Esophagus muscularis mucosa (tissue), 4 donors: Measurements from ENCODE around the gene GSX2. TPM values are rescaled to one million over a fixed set of nuclear protein-coding genes. Genes with fewer than 3 reads are reported as not detected.

Experiments used
- DNase-seq: peaks from one replicate; pipeline ENCODE4 v3.0.0-alpha.2; 2017; ENCODE audit errors: extremely low spot score
- H3K27ac ChIP-seq, 4 donors: fragments of 200-600 bp; sonication (generic); replicated peaks in 1 of 4; 1 replicate in 3 of 4; 2 replicates in 1 of 4; pipeline ENCODE4 v1.5.1; 2016 to 2019; ENCODE audit warnings: mild to moderate bottlenecking in 1 of 4
- H3K27me3 ChIP-seq, 4 donors: fragments of 200-600 bp; sonication (generic); one replicate each; pipeline versions ENCODE4 v1.5.1 to v1.6.0; 2016 to 2019
- H3K36me3 ChIP-seq, 4 donors: fragments of 200-600 bp; sonication (generic); one replicate each; pipeline ENCODE4 v1.5.1; 2016 to 2019
- H3K4me1 ChIP-seq, 4 donors: fragments of 200-600 bp; sonication (generic); one replicate each; pipeline ENCODE4 v1.5.1; 2016 to 2019
- H3K4me3 ChIP-seq, 4 donors: fragments of 200-600 bp; sonication (generic); 1 replicate in 2 of 4; 2 replicates in 2 of 4; pipeline ENCODE4 v1.5.1; 2016 to 2019; ENCODE audit warnings: mild to moderate bottlenecking in 4 of 4, moderate library complexity in 1 of 4
- H3K9me3 ChIP-seq, 4 donors: fragments of 200-600 bp; sonication (generic); 1 replicate in 3 of 4; 2 replicates in 1 of 4; pipeline ENCODE4 v1.5.1; 2016 to 2019
- EP300 ChIP-seq: sonication (generic); formaldehyde crosslinking; IDR thresholded peaks from one replicate; pipeline ENCODE4 v1.6.1; 2017; ENCODE audit warnings: antibody characterized with exemption
- POLR2A ChIP-seq: fragments of 450-650 bp; IDR thresholded peaks from one replicate; pipeline ENCODE4 v1.6.1; 2017; ENCODE audit warnings: antibody characterized with exemption, moderate library complexity, mild to moderate bottlenecking, low read depth
- POLR2AphosphoS5 ChIP-seq, 2 donors: sonication (generic); formaldehyde crosslinking; IDR thresholded peaks; one replicate each; pipeline ENCODE4 v1.6.1; 2017; ENCODE audit warnings: antibody characterized with exemption in 2 of 2
- WGBS: methylation state at CpG from one replicate; pipeline ENCODE4 v1.1.5; 2018; 5-methylcytosine and 5-hydroxymethylcytosine counted together
- intact Hi-C: fragments of 100-400 bp; cut with DNase I; formaldehyde crosslinking; loops from one replicate; pipeline ENCODE4 v1.15.1; 2023
- total RNA-seq, 4 donors: library from RNA; depleted of rRNA; stranded (reverse); fragments of >200 nt; gene quantifications; one replicate each; pipeline versions ENCODE4 v1.1.0 to v1.2.1, GENCODE V29; 2016
- TF ChIP-seq, protein P1 (sequence below), 3 experiments: fragments of 200-600 bp in 2 of 3; fragments of 450-650 bp in 1 of 3; sonication (generic) in 2 of 3; IDR thresholded peaks; one replicate each; pipeline ENCODE4 v1.5.1; 2017 to 2019; ENCODE audit warnings: antibody characterized with exemption in 3 of 3, mild to moderate bottlenecking in 2 of 3, moderate library complexity in 1 of 3

GSX2 gene
- total RNA-seq, 4 donors from 2014 or later: not detected

GRCh38 chr4:54100595-54101189 lies 729 bp downstream of the GSX2 start:
- TF ChIP-seq EP300: no peak
- TF ChIP-seq, protein P1, sequence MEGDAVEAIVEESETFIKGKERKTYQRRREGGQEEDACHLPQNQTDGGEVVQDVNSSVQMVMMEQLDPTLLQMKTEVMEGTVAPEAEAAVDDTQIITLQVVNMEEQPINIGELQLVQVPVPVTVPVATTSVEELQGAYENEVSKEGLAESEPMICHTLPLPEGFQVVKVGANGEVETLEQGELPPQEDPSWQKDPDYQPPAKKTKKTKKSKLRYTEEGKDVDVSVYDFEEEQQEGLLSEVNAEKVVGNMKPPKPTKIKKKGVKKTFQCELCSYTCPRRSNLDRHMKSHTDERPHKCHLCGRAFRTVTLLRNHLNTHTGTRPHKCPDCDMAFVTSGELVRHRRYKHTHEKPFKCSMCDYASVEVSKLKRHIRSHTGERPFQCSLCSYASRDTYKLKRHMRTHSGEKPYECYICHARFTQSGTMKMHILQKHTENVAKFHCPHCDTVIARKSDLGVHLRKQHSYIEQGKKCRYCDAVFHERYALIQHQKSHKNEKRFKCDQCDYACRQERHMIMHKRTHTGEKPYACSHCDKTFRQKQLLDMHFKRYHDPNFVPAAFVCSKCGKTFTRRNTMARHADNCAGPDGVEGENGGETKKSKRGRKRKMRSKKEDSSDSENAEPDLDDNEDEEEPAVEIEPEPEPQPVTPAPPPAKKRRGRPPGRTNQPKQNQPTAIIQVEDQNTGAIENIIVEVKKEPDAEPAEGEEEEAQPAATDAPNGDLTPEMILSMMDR (IDR thresholded peaks at IDR 0.05): no peak
- no peak for TF ChIP-seq POLR2A
- TF ChIP-seq POLR2AphosphoS5 (IDR thresholded peaks at IDR 0.05): no peak
- H3K9me3 ChIP-seq: no peaks in the 10 kb centered on the region
- peaks cover 0 to 100% (median 69%) of the 10 kb centered on the region in 4 donors for H3K27me3 ChIP-seq
- H3K27ac ChIP-seq: no peak overlapping the region
- WGBS: 2% methylated on average over 28 of the region's 46 CpGs
- peaks cover 15 to 41% (median 41%) of the 10 kb centered on the region in 4 donors for H3K4me1 ChIP-seq
- peak overlapping the region; percentile 38 to 54 (median 44) for H3K4me3 ChIP-seq
- H3K36me3 ChIP-seq: no peaks in the 10 kb centered on the region
- no peak for DNase-seq
- intact Hi-C loops: no loop called here

GRCh38 chr4:54101190-54102041 lies 1.5 kb downstream of the GSX2 start:
- Histone ChIP-seq H3K4me1 (peaks cover 15 to 41% (median 41%) of the 10 kb centered on the region in 4 donors), H3K36me3 (no peaks in the 10 kb centered on the region), H3K27me3 (peaks cover 0 to 100% (median 63%) of the 10 kb centered on the region in 4 donors), H3K4me3 (peak overlapping the region; percentile 38 to 54 (median 44)), H3K27ac (no peak overlapping the region), H3K9me3 (no peaks in the 10 kb centered on the region)
- no peak for TF ChIP-seq POLR2A
- TF ChIP-seq EP300: no peak
- TF ChIP-seq POLR2AphosphoS5 (IDR thresholded peaks at IDR 0.05): no peak
- TF ChIP-seq, protein P1 (IDR thresholded peaks at IDR 0.05): no peak
- intact Hi-C loops: no loop called here
- no peak for DNase-seq
- 7% methylated on average over 28 of the region's 50 CpGs for WGBS

GRCh38 chr4:54102531-54103106 lies 2.7 kb downstream of the GSX2 start:
- intact Hi-C loops: no loop called here
- peaks cover 15 to 41% (median 41%) of the 10 kb centered on the region in 4 donors for H3K4me1 ChIP-seq
- H3K27me3 ChIP-seq: peaks cover 0 to 100% (median 55%) of the 10 kb centered on the region in 4 donors

DNA sequence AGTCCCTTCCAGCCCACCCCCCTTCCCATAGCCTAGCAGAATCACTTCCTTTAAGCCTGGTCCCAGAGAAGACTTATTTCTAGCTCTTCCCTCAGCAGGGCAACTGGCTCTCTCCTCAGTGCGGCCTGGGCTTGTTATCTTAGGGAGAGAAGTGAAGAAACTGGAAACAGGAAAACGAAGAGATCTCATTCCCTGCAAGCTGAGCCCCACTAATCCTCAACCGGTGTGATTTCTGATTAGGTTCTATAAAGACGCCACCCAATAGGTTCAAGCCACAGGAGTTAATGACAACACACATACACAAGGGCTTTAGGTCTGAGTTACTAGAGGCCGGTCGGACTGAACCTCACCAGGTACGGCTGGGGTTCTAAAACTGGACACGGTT lies 3.2 kb downstream of the GSX2 start:
- Histone ChIP-seq H3K4me1 (peaks cover 15 to 43% (median 41%) of the 10 kb centered on the region in 4 donors), H3K9me3 (no peaks in the 10 kb centered on the region), H3K36me3 (no peaks in the 10 kb centered on the region), H3K27ac (no peak overlapping the region), H3K4me3 (peak overlapping the region in 3 of 4 donors; percentile 20 to 27 (median 27)), H3K27me3 (peaks cover 0 to 100% (median 56%) of the 10 kb centered on the region in 4 donors)
- no peak for DNase-seq
- TF ChIP-seq POLR2AphosphoS5 (IDR thresholded peaks at IDR 0.05) (no peak), POLR2A (no peak), EP300 (no peak)
- TF ChIP-seq, protein P1 (IDR thresholded peaks at IDR 0.05): no peak
- intact Hi-C loops: no loop called here
- WGBS: 28% methylated on average over 8 of the region's 8 CpGs

More at GRCh38 chr4:54102531-54103106, 2.7 kb downstream of the GSX2 start:
- TF ChIP-seq, protein P1 (IDR thresholded peaks at IDR 0.05): no peak
- TF ChIP-seq EP300 (no peak), POLR2AphosphoS5 (IDR thresholded peaks at IDR 0.05) (no peak), POLR2A (no peak)
- DNase-seq: no peak
- WGBS: 44% methylated on average over 6 of the region's 6 CpGs
- no peak overlapping the region for H3K4me3 ChIP-seq
- no peak overlapping the region for H3K27ac ChIP-seq
- no peaks in the 10 kb centered on the region for H3K36me3 ChIP-seq
- no peaks in the 10 kb centered on the region for H3K9me3 ChIP-seq
